Activated T-helper 2 cell treated with anti-CD3 and anti-CD28 coated beads, Interferon-gamma antibody, Interleukin-2, Interleukin-4, amounts not matched to agents 10 μg/mL and 5 μg/mL and 100 μg/mL, durations not matched to agents 14 hours and 24 hours and 36 hours (primary cell): ENCODE measurements around the gene HTRA1. TPM values are rescaled to one million over a fixed set of nuclear protein-coding genes. Genes with fewer than 3 reads are reported as not detected.

Source experiments
- DNase-seq: peaks from one replicate; pipeline ENCODE4 v3.0.0; 2021; ENCODE audit warnings: low spot score
- H3K27ac Mint-ChIP-seq: one replicate; pipeline ENCODE4 v1.8.0; 2021; ENCODE audit warnings: mixed read lengths
- H3K27me3 Mint-ChIP-seq: one replicate; pipeline ENCODE4 v1.8.0; 2021; ENCODE audit warnings: low read depth, mixed read lengths
- H3K36me3 Mint-ChIP-seq: one replicate; pipeline ENCODE4 v1.8.0; 2021; ENCODE audit warnings: low read depth, mixed read lengths
- H3K4me1 Mint-ChIP-seq: one replicate; pipeline ENCODE4 v1.8.0; 2021; ENCODE audit warnings: low read depth, mixed read lengths
- H3K4me3 Mint-ChIP-seq: one replicate; pipeline ENCODE4 v1.8.0; 2021; ENCODE audit warnings: low read depth, mild to moderate bottlenecking, moderate library complexity, mixed read lengths
- H3K9me3 Mint-ChIP-seq: one replicate; pipeline ENCODE4 v1.8.0; 2021; ENCODE audit warnings: mixed read lengths
- intact Hi-C: fragments of 100-400 bp; cut with micrococcal nuclease; formaldehyde crosslinking; loops from one replicate; pipeline ENCODE4 v1.15.1; 2023
- total RNA-seq: library from RNA; stranded (reverse); gene quantifications from 2 replicates; pipeline ENCODE4 v1.2.3, GENCODE V29; 2022

HTRA1 gene
- total RNA-seq, 1 donor from 2014 or later, result not detected

DNA sequence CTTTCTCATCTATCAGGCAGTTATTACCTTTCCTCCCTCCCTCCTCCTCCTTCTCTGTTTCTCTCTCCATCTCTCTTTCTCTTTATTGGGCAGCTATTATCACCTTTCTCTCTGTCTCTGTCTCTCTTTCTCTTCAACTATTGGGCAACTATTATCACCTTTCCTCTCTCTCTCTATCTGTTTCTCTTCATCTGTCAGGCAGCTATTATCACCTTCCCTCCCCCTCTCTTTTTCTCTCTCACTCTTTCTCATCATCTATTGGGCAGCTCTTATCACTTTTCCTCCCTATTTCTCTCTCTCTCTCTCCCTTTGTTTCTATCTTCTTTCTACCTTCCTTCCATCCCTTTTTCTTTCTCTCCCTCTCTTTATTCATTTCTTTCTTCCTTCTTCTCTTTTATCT, 100.4 kb downstream of the HTRA1 start:
- Mint-ChIP-seq H3K4me1 (peaks cover 15% of the 10 kb centered on the region), H3K27me3 (peaks cover 35% of the 10 kb centered on the region), H3K9me3 (no peaks in the 10 kb centered on the region), H3K36me3 (no peaks in the 10 kb centered on the region), H3K27ac (no peak overlapping the region), H3K4me3 (no peak overlapping the region)
- DNase-seq, result no peak
- intact Hi-C loops, result no loop called here

Other genes starting within 250 kb of the HTRA1 start
- gene BTBD16, start 190.3 kb upstream of the HTRA1 start, total RNA-seq, result not detected in 2 replicates
- 4.5 and 5.1 TPM in 2 replicates for gene PLEKHA1, start 86.8 kb upstream of the HTRA1 start, total RNA-seq
- not detected in 2 replicates for gene ARMS2, start 6.9 kb upstream of the HTRA1 start, total RNA-seq
- gene DMBT1, start 99.2 kb downstream of the HTRA1 start, total RNA-seq, result not detected in 2 replicates
- gene C10orf120, start 238.3 kb downstream of the HTRA1 start, total RNA-seq, result not detected in 2 replicates